ENCODE data around the gene GMCL2. TPM values are rescaled to one million over a fixed set of nuclear protein-coding genes. Genes with fewer than 3 reads are reported as not detected.
"Not testable (repeated sequence)": the region's sequence is repeated elsewhere in the genome, so short reads cannot be mapped to it uniquely, and the experiment has no call there.

Gene GMCL2
- total RNA-seq, 1 donor from 2014 or later = not detected

- intact Hi-C loops (cut with micrococcal nuclease) = loop anchor here (5.0 kb wide), 1 partner anchor 1120 kb away; the partner anchor contains the start of gene FGFR4
Measured at GRCh38 chr5:178207183-178207916, 20.2 kb upstream of the GMCL2 start.

GRCh38 chr5:178206166-178207101, 19.3 kb upstream of the GMCL2 start:
- intact Hi-C loops (cut with micrococcal nuclease) = loop anchor here (5.0 kb wide), 1 partner anchor 1119 kb away; the partner anchor contains the start of gene FGFR4

- intact Hi-C loops (cut with micrococcal nuclease) = loop anchor here (1.0 to 5.0 kb wide), 3 partner anchors 27 to 1118 kb away; partner anchors contain the start of genes FGFR4, PHYKPL and TMED9
Measured at GRCh38 chr5:178205749-178206047, 18.5 kb upstream of the GMCL2 start.

GRCh38 chr5:178204935-178205748, 18.0 kb upstream of the GMCL2 start:
- intact Hi-C loops (cut with micrococcal nuclease) = loop anchor here (1.0 to 5.0 kb wide), 6 partner anchors 27 to 1118 kb away; partner anchors contain the start of genes FGFR4, N4BP3, PHYKPL and RMND5B

GRCh38 chr5:178204182-178204934, 17.2 kb upstream of the GMCL2 start, which contains the start of gene HNRNPAB:
HNRNPAB (plus strand) TSS chr5:178204533; CDS start chr5:178204838, 305 bp downstream.
- intact Hi-C loops (cut with micrococcal nuclease) = loop anchor here (1.0 to 5.0 kb wide), 4 partner anchors 50 to 612 kb away; partner anchors contain the start of genes N4BP3, RMND5B and TMED9

- intact Hi-C loops (cut with micrococcal nuclease) = loop anchor here (1.0 to 5.0 kb wide), 4 partner anchors 49 to 611 kb away; partner anchors contain the start of genes N4BP3, RMND5B and TMED9
Measured at GRCh38 chr5:178203670-178204181, 16.6 kb upstream of the GMCL2 start.

GRCh38 chr5:178202541-178202940, 15.4 kb upstream of the GMCL2 start:
- intact Hi-C loops (cut with micrococcal nuclease) = loop anchor here (5.0 kb wide), 1 partner anchor 70 kb away; the partner anchor contains the start of gene RMND5B

GRCh38 chr5:178201927-178202235, 14.7 kb upstream of the GMCL2 start:
- intact Hi-C loops (cut with micrococcal nuclease) = loop anchor here (5.0 kb wide), 1 partner anchor 70 kb away; the partner anchor contains the start of gene RMND5B

- intact Hi-C loops (cut with micrococcal nuclease) = loop anchor here (5.0 kb wide), 1 partner anchor 69 kb away; the partner anchor contains the start of gene RMND5B
Measured at GRCh38 chr5:178201221-178201926, 14.2 kb upstream of the GMCL2 start.

- intact Hi-C loops (cut with micrococcal nuclease) = loop anchor here (5.0 kb wide), 1 partner anchor 68 kb away; the partner anchor contains the start of gene RMND5B
Measured at GRCh38 chr5:178199581-178200434, 12.6 kb upstream of the GMCL2 start.

GRCh38 chr5:178198706-178199105, 11.5 kb upstream of the GMCL2 start:
- intact Hi-C loops (cut with micrococcal nuclease) = no loop called here

GRCh38 chr5:178198151-178198550, 11.0 kb upstream of the GMCL2 start:
- intact Hi-C loops (cut with micrococcal nuclease) = not testable (repeated sequence)

- intact Hi-C loops (cut with micrococcal nuclease) = no loop called here
Measured at GRCh38 chr5:178196986-178197385, 9.8 kb upstream of the GMCL2 start.

GRCh38 chr5:178196281-178196812, 9.2 kb upstream of the GMCL2 start:
- intact Hi-C loops (cut with micrococcal nuclease) = no loop called here

GRCh38 chr5:178194026-178194425, 6.9 kb upstream of the GMCL2 start:
- intact Hi-C loops (cut with micrococcal nuclease) = no loop called here

GRCh38 chr5:178193251-178193809, 6.2 kb upstream of the GMCL2 start:
- intact Hi-C loops (cut with micrococcal nuclease) = no loop called here

GRCh38 chr5:178192787-178193186, 5.6 kb upstream of the GMCL2 start:
- intact Hi-C loops (cut with micrococcal nuclease) = no loop called here

GRCh38 chr5:178192244-178192643, 5.1 kb upstream of the GMCL2 start:
- intact Hi-C loops (cut with micrococcal nuclease) = no loop called here

Data from T-helper 2 cell treated with Interferon-gamma antibody and Interleukin-4, amounts not matched to agents 100 ng/mL and 5 ng/mL, for 36 hours (primary cell).